Heart left ventricle (tissue), 13 donors: Measurements from ENCODE around the gene DOCK8.

ENCODE experiments used
- POLR2A ChIP-seq, 2 donors: fragments of 450-650 bp; IDR thresholded peaks; one replicate each; pipeline ENCODE4 v1.6.1; 2017; ENCODE audit warnings: antibody characterized with exemption in 2 of 2, mild to moderate bottlenecking in 2 of 2, moderate library complexity in 2 of 2
- TF ChIP-seq, protein P1 (sequence below), 12 donors: fragments of 200-600 bp; sonication (generic) in 4 of 12; IDR thresholded peaks; one replicate each; pipeline versions ENCODE4 v1.5.0 to v1.8.0; 2018 to 2022; ENCODE audit warnings: antibody characterized with exemption in 12 of 12, mild to moderate bottlenecking in 5 of 12
- donor health status: ischemic (EF 13 %, LVEDD 7.1; RV severe dilation, severe dysfunction).
- donor health status: DM: no; HTN: yes; CAD: no.
- donor health status: DM: no; HTN: no; CAD: no.
- donor health status: ischemic (EF 25% LVEDD 6.9; RV normal size, moderate dysfunction).
- donor health status: ischemic (EF 25% LVEDD 5.7; RV mildly dilated, moderate dysfunction).
- donor health status: ischemic (EF 35%, LVEDD 5.7; RV mildly dilated, moderate dysfunction).
- donor health status: nonischemic (EF 11% LVEDD 7.7; RV severe dilation, severe dysfunction).
- donor health status: DM: yes; HTN: yes; CAD: no.
- donor health status: PGD.
- donor health status: ischemic (EF 29% LVEDD 5.4; RV normal size, mild dysfunction).
- donor health status: nonischemic (EF 23%, LVEDD 6.1; RV moderate dilation, normal function).

DNA sequence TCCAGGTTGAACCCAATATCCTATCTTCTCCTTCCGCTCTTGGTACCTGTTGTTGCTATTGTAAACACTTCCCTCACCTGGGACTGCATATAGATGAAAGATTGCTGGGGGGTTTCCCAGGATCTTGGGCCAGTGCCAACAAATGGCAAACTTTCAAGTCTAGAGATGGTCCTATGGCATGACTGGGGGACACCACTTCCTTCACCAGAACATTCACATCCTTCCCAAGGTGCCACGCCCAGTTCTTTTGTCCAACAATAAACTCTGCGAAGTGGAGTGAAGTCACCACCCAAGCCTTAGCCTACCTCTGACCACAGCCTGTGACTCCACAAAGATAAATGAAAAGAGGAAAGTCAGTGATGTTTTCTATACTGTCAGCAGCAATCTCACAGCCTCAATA, 34.4 kb downstream of the DOCK8 start:
- TF ChIP-seq, protein P1, sequence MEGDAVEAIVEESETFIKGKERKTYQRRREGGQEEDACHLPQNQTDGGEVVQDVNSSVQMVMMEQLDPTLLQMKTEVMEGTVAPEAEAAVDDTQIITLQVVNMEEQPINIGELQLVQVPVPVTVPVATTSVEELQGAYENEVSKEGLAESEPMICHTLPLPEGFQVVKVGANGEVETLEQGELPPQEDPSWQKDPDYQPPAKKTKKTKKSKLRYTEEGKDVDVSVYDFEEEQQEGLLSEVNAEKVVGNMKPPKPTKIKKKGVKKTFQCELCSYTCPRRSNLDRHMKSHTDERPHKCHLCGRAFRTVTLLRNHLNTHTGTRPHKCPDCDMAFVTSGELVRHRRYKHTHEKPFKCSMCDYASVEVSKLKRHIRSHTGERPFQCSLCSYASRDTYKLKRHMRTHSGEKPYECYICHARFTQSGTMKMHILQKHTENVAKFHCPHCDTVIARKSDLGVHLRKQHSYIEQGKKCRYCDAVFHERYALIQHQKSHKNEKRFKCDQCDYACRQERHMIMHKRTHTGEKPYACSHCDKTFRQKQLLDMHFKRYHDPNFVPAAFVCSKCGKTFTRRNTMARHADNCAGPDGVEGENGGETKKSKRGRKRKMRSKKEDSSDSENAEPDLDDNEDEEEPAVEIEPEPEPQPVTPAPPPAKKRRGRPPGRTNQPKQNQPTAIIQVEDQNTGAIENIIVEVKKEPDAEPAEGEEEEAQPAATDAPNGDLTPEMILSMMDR (IDR thresholded peaks at IDR 0.05): no peak
- TF ChIP-seq POLR2A (IDR thresholded peaks at IDR 0.05): no peak
